Upper lobe of right lung (tissue), 1 donor: ENCODE measurements around the gene TOR4A. TPM values are rescaled to one million over a fixed set of nuclear protein-coding genes. Genes with fewer than 3 reads are reported as not detected.

Source experiments
- ATAC-seq: fragments of 200-7000 bp; cut with Tn5 transposase; one replicate; pipeline ENCODE4 v1.9.1; 2020; ENCODE audit warnings: mild to moderate bottlenecking, moderate library complexity
- DNase-seq: peaks from one replicate; pipeline ENCODE4 v3.0.0-alpha.2; 2020
- H3K27ac ChIP-seq: fragments of 200-600 bp; one replicate; pipeline ENCODE4 v1.8.0; 2022
- H3K27me3 ChIP-seq: fragments of 200-600 bp; one replicate; pipeline ENCODE4 v1.8.0; 2022; ENCODE audit warnings: mild to moderate bottlenecking
- H3K36me3 ChIP-seq: fragments of 200-600 bp; one replicate; pipeline ENCODE4 v1.8.0; 2022
- H3K4me1 ChIP-seq: fragments of 200-600 bp; one replicate; pipeline ENCODE4 v1.8.0; 2022
- H3K4me3 ChIP-seq: fragments of 200-600 bp; one replicate; pipeline ENCODE4 v1.8.0; 2022; ENCODE audit warnings: mild to moderate bottlenecking
- H3K9me3 ChIP-seq: fragments of 200-600 bp; one replicate; pipeline ENCODE4 v1.8.0; 2022
- CTCF ChIP-seq: fragments of 200-600 bp; IDR thresholded peaks from one replicate; pipeline ENCODE4 v1.8.0; 2022; ENCODE audit warnings: antibody characterized with exemption
- intact Hi-C: fragments of 100-400 bp; cut with DNase I; formaldehyde crosslinking; loops from one replicate; pipeline ENCODE4 v1.11.0; 2022
- total RNA-seq: library from RNA; stranded (reverse); fragmentation: NEBNext Ultra II Directional; extraction: Animal tissue kit (Norgen Biotek cat#: 25700); gene quantifications from one replicate; pipeline ENCODE4 v1.2.1, GENCODE V29; 2021
- donor health status: DM: no; HTN: yes; CAD: no; lungs with severe emphysema.

TOR4A gene
- total RNA-seq, 1 donor from 2014 or later: 27.4 TPM

- DNase-seq (peak; percentile 64), ATAC-seq (no peak)
- H3K36me3 ChIP-seq: no peaks in the 10 kb centered on the region
- intact Hi-C loops: no loop called here
- TF ChIP-seq CTCF: no peak
- peaks cover 61% of the 10 kb centered on the region for H3K4me1 ChIP-seq
- peaks cover 14% of the 10 kb centered on the region for H3K27me3 ChIP-seq
- H3K4me3 ChIP-seq: no peak overlapping the region
- peak overlapping the region; percentile 51 for H3K27ac ChIP-seq
- H3K9me3 ChIP-seq: no peaks in the 10 kb centered on the region
Observed at GRCh38 chr9:137303893-137304382, 26.4 kb downstream of the TOR4A start.

DNA sequence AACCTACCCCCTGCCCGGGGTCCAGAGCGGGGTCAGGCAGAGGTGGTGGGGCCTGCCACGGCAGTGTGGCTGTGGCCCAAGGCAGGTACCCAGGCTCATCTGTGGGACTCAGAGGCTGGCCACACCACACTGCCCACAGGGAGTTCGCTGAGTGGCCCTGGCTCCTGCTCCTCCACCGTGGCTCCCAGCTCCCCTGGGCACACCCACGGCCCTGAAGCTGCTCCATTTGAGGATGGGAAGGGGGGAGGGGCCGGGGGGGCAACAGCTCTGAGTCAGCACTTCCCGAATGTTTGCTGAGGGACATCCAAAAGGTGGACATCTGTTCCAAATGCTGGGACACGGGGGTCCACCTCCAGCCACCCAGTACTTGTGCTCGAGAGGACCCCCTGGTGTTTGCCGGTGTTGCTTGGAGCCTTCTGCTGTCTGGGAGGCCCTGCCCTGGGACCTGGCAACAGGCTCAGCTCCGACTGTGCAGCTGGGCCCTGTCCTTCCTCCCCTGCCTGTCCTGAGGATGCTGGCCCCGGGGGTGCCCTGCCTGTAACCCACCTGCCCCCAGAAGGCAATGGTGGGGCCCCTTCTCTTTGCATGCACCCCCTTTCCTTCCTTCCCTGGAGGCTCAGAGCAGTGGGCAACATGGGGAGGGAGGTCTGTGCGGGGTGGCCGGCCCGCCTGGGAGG, 27.0 kb downstream of the TOR4A start:
- Histone ChIP-seq H3K9me3 (no peaks in the 10 kb centered on the region), H3K4me3 (peak overlapping the region; percentile 27), H3K27ac (peak overlapping the region; percentile 59), H3K4me1 (peaks cover 61% of the 10 kb centered on the region), H3K36me3 (no peaks in the 10 kb centered on the region), H3K27me3 (peaks cover 10% of the 10 kb centered on the region)
- peak; percentile 65 for DNase-seq
- ATAC-seq: no peak
- TF ChIP-seq CTCF: peak; percentile 10
- intact Hi-C loops: no loop called here

DNA sequence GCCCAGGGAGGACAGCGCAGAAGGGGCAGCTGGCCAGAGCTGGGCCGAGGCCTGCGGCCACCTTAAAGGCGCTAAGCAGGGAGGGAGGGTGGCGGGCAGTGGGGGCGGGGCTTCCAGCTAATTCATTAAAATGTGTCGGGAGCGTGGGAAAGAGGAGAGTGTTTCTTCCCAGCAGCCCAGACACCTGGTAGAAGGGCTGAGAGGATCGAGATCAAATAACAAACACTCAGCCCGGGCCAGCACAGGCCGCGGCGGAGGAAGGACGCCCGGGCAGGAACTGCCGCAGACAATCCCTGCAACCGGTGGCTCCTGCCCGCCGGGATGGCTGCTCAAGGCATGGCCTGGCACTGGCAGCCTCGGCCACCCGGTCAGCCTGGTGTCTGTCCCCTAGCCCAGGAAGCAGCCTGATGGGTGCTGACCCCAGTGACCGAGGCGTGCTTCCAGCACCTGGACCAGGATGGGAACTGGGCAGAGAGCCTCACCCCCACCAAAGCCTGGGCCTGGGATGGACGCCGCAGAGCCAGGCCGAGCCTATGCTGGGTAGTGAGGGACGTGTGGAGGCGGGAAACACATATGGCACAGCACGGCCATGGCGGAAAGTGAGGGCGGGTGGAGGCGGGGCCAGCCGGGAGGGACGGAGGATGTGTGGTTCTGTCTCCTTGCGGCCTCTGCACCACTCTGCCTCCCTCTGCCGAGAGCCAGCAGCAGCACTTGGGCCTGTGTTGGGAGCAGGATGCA, 27.7 kb downstream of the TOR4A start:
- peak; percentile 84 for DNase-seq
- H3K4me1 ChIP-seq: peaks cover 59% of the 10 kb centered on the region

DNA sequence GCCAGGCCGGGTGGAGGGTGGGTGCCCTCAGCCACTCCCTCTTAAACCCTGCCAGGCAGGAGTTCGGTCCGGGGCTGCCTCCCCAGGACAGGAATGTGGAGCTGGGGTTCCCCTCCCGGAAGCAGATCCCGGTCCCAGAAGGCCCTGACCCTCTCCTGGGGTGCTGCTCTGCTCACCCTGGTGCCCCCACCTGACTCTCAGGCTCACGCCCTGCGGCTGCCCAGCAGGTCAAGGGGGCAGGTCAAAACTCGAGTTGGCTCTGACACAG, 28.2 kb downstream of the TOR4A start:
- peaks cover 55% of the 10 kb centered on the region for H3K4me1 ChIP-seq
- intact Hi-C loops: no loop called here
- peak overlapping the region; percentile 67 for H3K27ac ChIP-seq
- no peaks in the 10 kb centered on the region for H3K9me3 ChIP-seq
- H3K27me3 ChIP-seq: no peaks in the 10 kb centered on the region
- H3K36me3 ChIP-seq: no peaks in the 10 kb centered on the region
- DNase-seq: no peak
- ATAC-seq: no peak
- TF ChIP-seq CTCF: no peak
- H3K4me3 ChIP-seq: peak overlapping the region; percentile 27

More for the DNA sequence above, 27.7 kb downstream of the TOR4A start:
- intact Hi-C loops: no loop called here
- H3K27me3 ChIP-seq: peaks cover 3% of the 10 kb centered on the region
- no peaks in the 10 kb centered on the region for H3K36me3 ChIP-seq
- peak; percentile 56 for ATAC-seq
- H3K9me3 ChIP-seq: no peaks in the 10 kb centered on the region
- peak; percentile 28 for TF ChIP-seq CTCF
- H3K4me3 ChIP-seq: peak overlapping the region; percentile 27
- peak overlapping the region; percentile 67 for H3K27ac ChIP-seq

- peak overlapping the region; percentile 27 for H3K4me3 ChIP-seq
- TF ChIP-seq CTCF: no peak
- ATAC-seq (no peak), DNase-seq (peak; percentile 71)
- no peaks in the 10 kb centered on the region for H3K27me3 ChIP-seq
- intact Hi-C loops: no loop called here
- peaks cover 53% of the 10 kb centered on the region for H3K4me1 ChIP-seq
- H3K27ac ChIP-seq: peak overlapping the region; percentile 67
- no peaks in the 10 kb centered on the region for H3K36me3 ChIP-seq
- no peaks in the 10 kb centered on the region for H3K9me3 ChIP-seq
Observed at GRCh38 chr9:137306066-137306849, 28.7 kb downstream of the TOR4A start.
